NCI-H1417 treated with DMSO at 0.1 percent for 48 hours (cell line): ENCODE data around the gene XPNPEP2.

Experiments
- DNase-seq: peaks from one replicate; lab custom pipeline; 2025; lab: John Stamatoyannopoulos, UW

XPNPEP2 gene

GRCh38 chrX:129750971-129751370, 12.2 kb downstream of the XPNPEP2 start:
- no peak for DNase-seq

GRCh38 chrX:129754056-129755024, 15.6 kb downstream of the XPNPEP2 start:
- DNase-seq, result no peak

- no peak for DNase-seq
Observed at GRCh38 chrX:129755779-129756650, 17.2 kb downstream of the XPNPEP2 start.

- DNase-seq, result no peak
Observed at GRCh38 chrX:129759576-129760061, 20.8 kb downstream of the XPNPEP2 start.

DNA sequence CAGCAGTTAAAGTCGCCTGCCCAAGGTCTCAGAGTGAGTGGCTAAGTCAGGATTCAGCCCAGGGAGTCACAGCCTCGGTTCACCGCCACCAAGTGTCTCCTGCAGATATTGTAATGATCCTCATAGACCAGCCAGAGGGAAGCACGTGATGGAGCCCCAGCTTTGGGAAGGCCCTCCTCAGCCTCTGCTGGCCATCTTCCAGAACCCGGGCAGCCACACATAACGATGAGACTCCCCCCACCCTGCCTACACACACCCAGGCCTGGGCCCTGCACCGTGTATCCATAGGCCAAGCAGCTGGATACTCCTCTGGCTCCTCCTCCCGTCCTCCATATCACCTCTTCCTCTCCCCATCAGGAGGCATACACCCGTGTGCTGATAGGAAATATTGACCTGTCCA, 21.4 kb downstream of the XPNPEP2 start:
- no peak for DNase-seq

GRCh38 chrX:129760981-129761380, 22.2 kb downstream of the XPNPEP2 start:
- no peak for DNase-seq

DNA sequence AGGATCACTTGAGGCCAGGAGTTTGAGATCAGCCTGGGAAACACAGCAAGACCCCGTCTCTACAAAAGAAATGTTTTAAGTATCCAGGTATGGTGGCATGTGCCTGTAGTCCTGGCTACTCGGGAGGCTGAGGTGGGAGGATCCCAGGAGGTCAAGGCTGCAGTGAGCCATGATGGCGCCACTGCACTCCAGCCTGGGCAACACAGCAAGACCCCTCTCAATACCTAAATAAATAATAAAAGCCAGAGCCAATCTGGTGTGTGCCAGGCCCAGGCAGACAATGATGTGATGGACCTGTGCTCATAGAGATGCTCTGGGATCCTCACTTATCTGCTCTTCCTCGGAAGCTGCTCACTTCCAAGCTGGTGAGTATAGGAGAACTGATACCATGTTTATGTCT, 22.8 kb downstream of the XPNPEP2 start:
- DNase-seq, result no peak

DNA sequence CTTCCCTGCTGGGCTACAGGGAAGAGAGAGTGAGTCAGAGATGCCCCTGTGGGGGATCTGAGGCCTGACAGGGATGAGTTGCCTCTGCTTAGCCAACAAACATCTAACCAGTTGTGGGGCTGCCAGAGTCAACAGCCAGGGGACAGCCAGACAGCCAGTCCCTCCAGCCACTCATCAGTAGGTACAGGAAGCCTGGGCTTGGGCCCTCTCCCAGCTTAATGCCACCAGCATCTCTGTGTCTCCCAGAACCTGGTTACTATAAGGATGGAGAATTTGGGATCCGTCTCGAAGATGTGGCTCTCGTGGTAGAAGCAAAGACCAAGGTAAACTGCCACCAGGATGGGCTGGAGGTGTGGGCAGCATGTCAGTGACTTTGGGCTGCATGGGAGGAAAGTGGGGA, 23.7 kb downstream of the XPNPEP2 start:
- DNase-seq, result no peak

DNA sequence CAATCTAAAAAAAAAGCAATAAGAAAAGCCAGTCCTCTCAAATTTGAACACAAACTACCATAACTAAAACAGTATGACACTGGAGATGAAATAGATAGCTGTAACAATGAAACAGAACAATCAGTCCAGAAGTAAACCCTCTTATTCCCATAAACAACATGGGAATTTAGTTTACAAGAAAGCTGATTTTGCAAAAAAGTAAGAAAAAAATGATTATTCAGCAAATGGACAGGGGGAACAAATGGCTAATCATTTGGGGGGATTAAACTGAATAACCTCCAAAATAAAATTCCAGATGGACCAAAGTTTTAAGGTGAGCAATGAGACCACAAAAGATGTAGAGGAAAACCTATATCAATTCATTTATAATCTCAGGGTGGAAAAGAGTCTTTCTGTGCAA, 24.9 kb downstream of the XPNPEP2 start:
- DNase-seq, result no peak

DNA sequence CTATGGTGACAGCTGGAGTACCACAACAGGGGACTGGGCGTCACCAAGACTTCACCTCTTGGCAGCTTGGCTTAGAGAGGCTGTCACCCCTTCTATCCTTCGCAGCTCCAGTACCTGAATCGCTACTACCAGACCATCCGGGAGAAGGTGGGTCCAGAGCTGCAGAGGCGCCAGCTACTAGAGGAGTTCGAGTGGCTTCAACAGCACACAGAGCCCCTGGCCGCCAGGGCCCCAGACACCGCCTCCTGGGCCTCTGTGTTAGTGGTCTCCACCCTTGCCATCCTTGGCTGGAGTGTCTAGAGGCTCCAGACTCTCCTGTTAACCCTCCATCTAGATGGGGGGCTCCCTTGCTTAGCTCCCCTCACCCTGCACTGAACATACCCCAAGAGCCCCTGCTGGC, 29.4 kb downstream of the XPNPEP2 start:
- DNase-seq, result no peak

DNA sequence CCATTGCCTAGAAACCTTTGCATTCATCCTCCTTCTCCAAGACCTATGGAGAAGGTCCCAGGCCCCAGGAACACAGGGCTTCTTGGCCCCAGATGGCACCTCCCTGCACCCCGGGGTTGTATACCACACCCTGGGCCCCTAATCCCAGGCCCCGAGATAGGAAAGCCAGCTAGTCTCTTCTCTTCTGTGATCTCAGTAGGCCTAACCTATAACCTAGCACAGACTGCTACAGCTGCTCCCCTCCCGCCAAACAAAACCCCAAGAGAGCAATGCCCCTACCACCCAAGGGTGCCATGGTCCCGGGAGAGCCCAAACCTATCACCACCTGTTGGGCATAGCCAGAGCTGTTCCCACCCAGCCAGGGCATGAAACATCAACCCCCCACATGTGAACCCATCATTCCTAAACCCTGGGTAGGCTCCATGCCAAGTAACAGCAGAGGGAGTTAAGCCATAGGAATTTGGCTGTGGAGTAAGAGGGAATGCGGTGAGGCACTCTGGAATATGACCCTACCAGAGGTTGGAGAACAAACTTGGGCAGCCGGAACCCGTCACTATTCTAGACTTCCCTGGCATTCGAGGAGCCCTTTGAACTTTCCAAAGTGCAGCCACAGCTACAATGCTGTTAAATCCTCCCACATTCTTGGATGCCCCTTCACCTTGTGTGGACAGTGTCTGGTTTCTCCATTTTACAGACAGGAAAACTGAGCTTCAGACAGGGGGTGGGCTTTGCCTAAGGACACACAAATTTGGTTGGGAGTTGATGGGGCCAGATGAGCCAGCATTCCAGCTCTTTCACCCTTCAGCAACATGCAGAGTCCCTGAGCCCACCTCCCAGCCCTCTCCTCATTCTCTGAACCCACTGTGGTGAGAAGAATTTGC, 30.0 kb downstream of the XPNPEP2 start:
- no peak for DNase-seq

- no peak for DNase-seq
Observed at GRCh38 chrX:129769467-129770154, 30.8 kb downstream of the XPNPEP2 start.

- DNase-seq, result no peak
Observed at GRCh38 chrX:129771266-129771995, 32.7 kb downstream of the XPNPEP2 start.

- no peak for DNase-seq
Observed at GRCh38 chrX:129772796-129773431, 34.1 kb downstream of the XPNPEP2 start.

DNA sequence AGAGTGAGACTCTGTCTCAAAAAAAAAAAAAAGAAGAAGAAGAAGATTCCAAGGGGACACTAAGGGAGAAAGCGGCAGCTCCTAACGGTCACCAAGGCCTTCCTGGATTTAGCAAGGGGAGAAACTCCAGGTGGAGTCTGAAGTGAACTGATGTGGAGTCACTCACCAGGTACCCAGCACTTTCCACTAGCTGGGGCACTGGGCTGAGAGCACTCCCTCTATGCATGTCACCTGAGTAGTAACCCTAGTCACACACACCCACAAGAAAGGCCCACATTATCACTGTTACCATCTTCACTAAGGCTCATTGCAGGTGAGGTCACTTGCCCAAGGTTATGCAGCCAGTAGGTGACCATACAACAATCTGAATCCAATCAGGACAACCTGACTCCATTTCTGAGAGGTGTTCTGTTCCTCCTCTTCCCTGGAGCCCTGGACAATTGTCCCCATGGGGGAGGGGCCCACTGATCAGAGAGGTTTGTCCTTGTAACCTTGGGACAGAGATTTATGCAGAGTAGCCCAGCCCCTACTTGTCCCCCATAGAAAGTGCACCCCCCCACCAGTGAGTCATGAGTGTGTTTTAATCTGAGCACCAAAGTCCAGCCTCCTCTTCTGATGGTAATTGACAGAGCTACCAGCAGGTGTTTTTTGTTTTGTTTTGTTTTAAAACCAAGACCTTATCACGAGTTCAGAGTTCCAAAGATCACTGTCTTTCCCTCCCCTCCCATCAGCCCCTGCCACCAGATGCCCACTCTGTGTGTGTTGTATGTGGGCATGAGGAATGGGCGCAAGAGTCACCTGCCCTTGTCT, 35.1 kb downstream of the XPNPEP2 start:
- DNase-seq, result no peak

- no peak for DNase-seq
Observed at GRCh38 chrX:129777218-129778030, 38.6 kb downstream of the XPNPEP2 start.

DNA sequence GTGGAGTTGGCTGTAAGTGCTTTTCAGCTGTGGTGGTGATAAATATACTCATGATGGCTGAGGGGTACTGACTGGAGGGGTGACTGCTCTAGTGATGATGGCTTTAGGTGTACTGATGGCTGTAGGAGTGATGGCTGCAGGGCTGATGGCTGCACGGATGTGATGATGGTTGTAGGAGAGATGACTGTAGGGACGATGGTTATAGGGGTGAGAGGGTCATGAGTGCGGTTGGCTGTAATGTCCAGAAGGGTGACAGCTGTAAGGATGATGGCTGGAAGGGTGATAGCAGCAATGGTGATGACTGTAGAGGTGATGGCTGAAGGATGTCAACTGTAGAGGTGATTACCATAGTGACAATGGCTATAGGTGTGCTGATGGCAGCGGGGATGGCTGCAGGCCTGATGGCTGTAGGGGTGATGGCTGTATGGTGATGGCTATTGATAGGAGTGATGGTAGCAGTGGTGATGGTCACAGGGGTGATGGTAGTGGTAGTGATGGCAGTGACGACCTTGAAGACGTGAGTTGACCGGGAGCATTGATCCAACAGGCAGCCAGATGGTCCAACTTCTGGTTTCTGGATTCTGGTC, 40.4 kb downstream of the XPNPEP2 start:
- no peak for DNase-seq

- DNase-seq, result no peak
Observed at GRCh38 chrX:129779747-129780146, 41.0 kb downstream of the XPNPEP2 start, which contains the start of gene SASH3. Gene SASH3, plus strand, starts transcription at chrX:129779949. Its CDS starts 149 bp downstream, at chrX:129780098.
